ENCODE results near the gene ARHGEF40. TPM values are rescaled to one million over a fixed set of nuclear protein-coding genes. Genes with fewer than 3 reads are reported as not detected.

Gene ARHGEF40
- total RNA-seq, 1 experiment from 2014 or later, result 71.4 TPM

DNA sequence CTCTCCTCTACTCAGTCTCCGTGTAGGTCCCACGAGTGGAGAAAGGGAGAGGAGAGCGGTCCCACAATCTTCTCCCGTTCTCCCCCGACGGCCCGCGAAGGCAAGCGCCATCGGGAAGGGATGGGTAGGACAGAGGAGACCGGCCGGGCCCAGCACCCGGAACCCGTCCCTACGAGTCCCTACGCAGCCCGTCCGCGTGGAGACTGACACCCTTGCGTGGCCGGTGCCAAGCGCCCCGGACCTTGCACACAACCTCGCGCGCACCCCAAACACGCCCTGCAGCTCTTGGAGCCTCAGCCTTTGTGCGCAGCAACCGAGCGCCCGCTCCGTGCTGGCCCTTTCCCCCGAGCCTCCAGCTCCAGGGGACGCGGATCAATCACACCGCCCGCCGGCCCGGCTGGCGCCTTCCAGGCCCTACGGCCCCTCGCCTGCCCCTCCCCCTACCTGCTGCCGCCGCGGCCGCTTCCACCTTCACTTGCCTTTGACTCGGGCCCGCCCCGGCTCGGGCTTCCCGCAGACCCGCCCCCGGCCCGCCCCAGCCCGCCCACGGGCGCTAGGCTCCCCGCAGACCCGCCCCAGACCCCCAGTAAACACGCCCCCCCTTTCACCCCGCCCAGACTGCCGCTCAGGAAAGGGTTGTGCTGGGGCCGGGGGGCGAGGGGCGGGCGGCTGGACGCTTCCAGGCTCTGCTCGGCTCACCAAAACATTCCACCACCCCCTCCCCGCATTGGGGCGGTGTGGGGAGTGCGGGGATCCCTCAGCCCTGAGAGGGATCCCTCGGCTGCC is 45.3 kb upstream of the ARHGEF40 start, which contains the start of gene NDRG2:
NDRG2 (minus strand) TSS at position 477 of the 786 bp plus-strand sequence. CDS start 1,746 bp downstream, outside the sequence.
- H3K4me1 ChIP-seq (ENCODE audit: insufficient read depth, low read length), result peaks cover 4% of the 10 kb centered on the region; the same call in 1 of the 2 replicates
- peak within 1 kb of the TSS; percentile 68 for H3K18ac ChIP-seq (ENCODE audit: insufficient read length, low read depth, low read length)
- Mint-ChIP-seq H3K9me3 (no peaks in the 10 kb centered on the region), H3K27ac (peak within 1 kb of the TSS; percentile 89 to 98 (median 97); a peak in 6 of 7 replicates), H3K27me3 (ENCODE audit: low read depth) (peaks cover 55% of the 10 kb centered on the region), H3K4me3 (peak within 1 kb of the TSS; percentile 81 to 96), H3K4me1 (peaks cover 35 to 41% of the 10 kb centered on the region in 2 experiments), H3K36me3 (ENCODE audit: insufficient read depth in 1 of 3, low read depth in 3 of 3) (peaks cover 6 to 15% (median 6%) of the 10 kb centered on the region in 3 experiments; a peak in 3 of 7 replicates)
- peaks cover 8% of the 10 kb centered on the region; the same call in 1 of the 2 replicates for H3K27me3 ChIP-seq (ENCODE audit: insufficient read depth, low read length)
- H3K79me1 ChIP-seq (ENCODE audit: insufficient read depth, low read depth, low read length, poor library complexity, severe bottlenecking), result no peaks in the 10 kb centered on the region
- no peak within 1 kb of the TSS for H2AK5ac ChIP-seq (ENCODE audit: insufficient read length, low read length)
- no peak within 1 kb of the TSS for H2BK20ac ChIP-seq (ENCODE audit: low read depth, low read length, poor library complexity, severe bottlenecking)
- H2BK12ac ChIP-seq (ENCODE audit: insufficient read length, low read depth, low read length), result no peak within 1 kb of the TSS
- H3K9ac ChIP-seq (ENCODE audit: extremely low read depth, insufficient read length, low read length), result peak within 1 kb of the TSS; percentile 62
- peaks cover 12% of the 10 kb centered on the region for H3K23me2 ChIP-seq (ENCODE audit: insufficient read length, low read depth, low read length, poor library complexity, severe bottlenecking)
- no peak within 1 kb of the TSS for H3K23ac ChIP-seq (ENCODE audit: insufficient read length, low read depth, low read length)
- no peak within 1 kb of the TSS for H2AFZ ChIP-seq (ENCODE audit: low read length)
- no peak within 1 kb of the TSS for H4K5ac ChIP-seq (ENCODE audit: insufficient read length, low read depth, low read length)
- H3K27ac ChIP-seq (ENCODE audit: insufficient read length, low read depth, low read length), result no peak within 1 kb of the TSS
- H3K9me3 ChIP-seq (ENCODE audit: control insufficient read depth, low read depth, low read length), result no peaks in the 10 kb centered on the region
- H3K4ac ChIP-seq (ENCODE audit: low read depth, low read length), result no peak within 1 kb of the TSS
- H3K14ac ChIP-seq (ENCODE audit: insufficient read depth, low read length), result peak within 1 kb of the TSS; percentile 90
- no peak within 1 kb of the TSS for H2BK120ac ChIP-seq (ENCODE audit: low read depth, low read length, poor library complexity, severe bottlenecking)
- no peak within 1 kb of the TSS for H3T11ph ChIP-seq (ENCODE audit: low read length)
- H3K56ac ChIP-seq (ENCODE audit: insufficient read length, low read depth, low read length), result no peak within 1 kb of the TSS
- no peak within 1 kb of the TSS for H2BK5ac ChIP-seq (ENCODE audit: insufficient read length, low read length)
- H3K4me2 ChIP-seq (ENCODE audit: insufficient read depth, insufficient read length, low read length), result peak within 1 kb of the TSS; percentile 76
- no peak within 1 kb of the TSS for H4K8ac ChIP-seq (replicated peaks; ENCODE audit: insufficient read length, low read depth, low read length)
- DNase-seq, result peak; percentile 88
- no peak within 1 kb of the TSS for H2BK15ac ChIP-seq (ENCODE audit: low read depth, low read length)
- no peak within 1 kb of the TSS for H4K91ac ChIP-seq (ENCODE audit: insufficient read length, low read depth, low read length)
- H4K20me1 ChIP-seq (ENCODE audit: control insufficient read depth, insufficient read depth, insufficient read length), result no peaks in the 10 kb centered on the region
- no CpG with 5 or more reads among the region's 72 CpGs for WGBS (ENCODE audit: extremely low coverage, insufficient read length, low lambda C conversion rate)
- H3K79me2 ChIP-seq (ENCODE audit: insufficient read depth, low read length), result no peaks in the 10 kb centered on the region
- TF ChIP-seq CTCF (conservative IDR thresholded peaks at IDR 0.05), result no peak
